Endodermal cell (in vitro differentiated cells): ENCODE measurements around the gene FAM151B. TPM values are rescaled to one million over a fixed set of nuclear protein-coding genes. Genes with fewer than 3 reads are reported as not detected.

Experiments
- DNase-seq: peaks from one replicate; pipeline ENCODE4 v3.0.0-alpha.2; 2017
- H3K27ac ChIP-seq: 2 replicates; pipeline ENCODE4 v1.5.1; 2013; ENCODE audit warnings: mild to moderate bottlenecking, low read depth, low read length, moderate library complexity
- H3K27me3 ChIP-seq: 2 replicates; pipeline ENCODE4 v1.6.1; 2013; ENCODE audit warnings: mild to moderate bottlenecking, low read length, moderate library complexity; ENCODE audit not compliant: insufficient read depth, control insufficient read depth, poor library complexity, severe bottlenecking
- H3K36me3 ChIP-seq: 2 replicates; pipeline ENCODE4 v1.7.0; 2013; ENCODE audit warnings: mild to moderate bottlenecking, low read length, moderate library complexity; ENCODE audit not compliant: control insufficient read depth, insufficient read depth
- H3K4me1 ChIP-seq: one replicate; pipeline ENCODE4 v1.7.0; 2013; ENCODE audit warnings: low read length; ENCODE audit not compliant: control insufficient read depth, insufficient read depth
- H3K4me3 ChIP-seq: 2 replicates; pipeline ENCODE4 v1.5.1; 2013; ENCODE audit warnings: mild to moderate bottlenecking, low read length, moderate library complexity
- H3K9ac ChIP-seq: 2 replicates; pipeline ENCODE4 v1.6.1; 2013; ENCODE audit warnings: mild to moderate bottlenecking, low read length, moderate library complexity; ENCODE audit not compliant: poor library complexity, severe bottlenecking; ENCODE audit errors: extremely low read depth
- H3K9me3 ChIP-seq: 2 replicates; pipeline ENCODE4 v1.6.1; 2013; ENCODE audit warnings: mild to moderate bottlenecking, low read length, moderate library complexity; ENCODE audit not compliant: control insufficient read depth
- H3K27ac Mint-ChIP-seq: 2 replicates; pipeline ENCODE4 v1.8.0; 2020; ENCODE audit warnings: mixed read lengths
- H3K27me3 Mint-ChIP-seq: 2 replicates; pipeline ENCODE4 v1.8.0; 2021; ENCODE audit warnings: mild to moderate bottlenecking, mixed read lengths; ENCODE audit not compliant: insufficient read depth
- H3K36me3 Mint-ChIP-seq: 2 replicates; pipeline ENCODE4 v1.8.0; 2020; ENCODE audit warnings: low read depth, mixed read lengths
- H3K4me1 Mint-ChIP-seq: 2 replicates; pipeline ENCODE4 v1.8.0; 2020; ENCODE audit warnings: mixed read lengths
- H3K4me3 Mint-ChIP-seq: 2 replicates; pipeline ENCODE4 v1.8.0; 2020; ENCODE audit warnings: mild to moderate bottlenecking, moderate library complexity, mixed read lengths
- H3K9me3 Mint-ChIP-seq: 2 replicates; pipeline ENCODE4 v1.8.0; 2020; ENCODE audit warnings: mild to moderate bottlenecking, mixed read lengths
- CTCF ChIP-seq: fragments of 200-600 bp; sonication (generic); conservative IDR thresholded peaks from 2 replicates; pipeline ENCODE4 v1.5.0; 2021; ENCODE audit warnings: antibody characterized with exemption, mild to moderate bottlenecking
- WGBS, 2 experiments: methylation state at CpG; one replicate each; pipeline versions ENCODE4 v1.1.5 to v1.1.7; 2013; ENCODE audit warnings: missing lambda C conversion rate in 2 of 2, mixed read lengths in 1 of 2; ENCODE audit not compliant: insufficient coverage in 1 of 2, insufficient read length in 1 of 2; 5-methylcytosine and 5-hydroxymethylcytosine counted together
- total RNA-seq, 2 donors: library from RNA; stranded (reverse); fragmentation: NEBNext Ultra II Directional in 1 of 2; extraction: Animal tissue kit (Norgen Biotek cat#: 25700) in 1 of 2; gene quantifications; 2 replicates in 1 of 2; 3 replicates in 1 of 2; pipeline ENCODE4 v1.2.1, GENCODE V29; 2021

Gene FAM151B
- total RNA-seq, 2 donors from 2014 or later, result 1.2 to 1.5 TPM

- Histone ChIP-seq H3K27me3 (no peaks in the 10 kb centered on the region), H3K4me1 (peaks cover 3% of the 10 kb centered on the region), H3K36me3 (peaks cover 85% of the 10 kb centered on the region), H3K9me3 (no peaks in the 10 kb centered on the region), H3K27ac (no peak overlapping the region), H3K4me3 (no peak overlapping the region), H3K9ac (no peak overlapping the region)
- peaks cover 41% of the 10 kb centered on the region for H3K36me3 Mint-ChIP-seq
- no peak overlapping the region for H3K4me3 Mint-ChIP-seq
- H3K4me1 Mint-ChIP-seq, result peaks cover 25% of the 10 kb centered on the region
- no peaks in the 10 kb centered on the region for H3K27me3 Mint-ChIP-seq
- H3K27ac Mint-ChIP-seq, result no peak overlapping the region
- H3K9me3 Mint-ChIP-seq, result no peaks in the 10 kb centered on the region
- DNase-seq, result no peak
- no peak for TF ChIP-seq CTCF
These were observed 45.2 kb upstream of the FAM151B start for GRCh38 chr5:80442742-80443141.

- Mint-ChIP-seq H3K4me1 (no peaks in the 10 kb centered on the region), H3K9me3 (no peaks in the 10 kb centered on the region), H3K27ac (no peak overlapping the region), H3K36me3 (peaks cover 84% of the 10 kb centered on the region), H3K27me3 (no peaks in the 10 kb centered on the region), H3K4me3 (no peak overlapping the region)
- H3K4me3 ChIP-seq, result no peak overlapping the region
- DNase-seq, result no peak
- no peaks in the 10 kb centered on the region for H3K27me3 ChIP-seq
- H3K4me1 ChIP-seq, result no peaks in the 10 kb centered on the region
- peaks cover 81% of the 10 kb centered on the region for H3K36me3 ChIP-seq
- peaks cover 7% of the 10 kb centered on the region for H3K9me3 ChIP-seq
- no peak overlapping the region for H3K27ac ChIP-seq
- no peak for TF ChIP-seq CTCF
- 89 to 93% methylated on average over 2 of the region's 2 CpGs for WGBS, 2 experiments
- H3K9ac ChIP-seq, result no peak overlapping the region
These were observed 34.5 kb upstream of the FAM151B start for GRCh38 chr5:80453366-80453765.

- H3K27me3 Mint-ChIP-seq, result no peaks in the 10 kb centered on the region
- H3K4me1 Mint-ChIP-seq, result no peaks in the 10 kb centered on the region
- peaks cover 98% of the 10 kb centered on the region for H3K36me3 ChIP-seq
- H3K9me3 Mint-ChIP-seq, result peaks cover 42% of the 10 kb centered on the region
- H3K27ac Mint-ChIP-seq, result no peak overlapping the region
- peaks cover 92% of the 10 kb centered on the region for H3K36me3 Mint-ChIP-seq
- H3K4me3 Mint-ChIP-seq, result no peak overlapping the region
- DNase-seq, result no peak
- no peaks in the 10 kb centered on the region for H3K27me3 ChIP-seq
- no peak overlapping the region for H3K4me3 ChIP-seq
- H3K4me1 ChIP-seq, result no peaks in the 10 kb centered on the region
- TF ChIP-seq CTCF, result no peak
- H3K9me3 ChIP-seq, result peaks cover 75% of the 10 kb centered on the region
- 87 to 96% methylated on average over 3 to 4 of the region's 4 CpGs for WGBS, 2 experiments
- no peak overlapping the region for H3K9ac ChIP-seq
- no peak overlapping the region for H3K27ac ChIP-seq
These were observed 24.6 kb upstream of the FAM151B start for GRCh38 chr5:80463269-80463668.
